ENCODE data around the gene YWHAE.

DNA sequence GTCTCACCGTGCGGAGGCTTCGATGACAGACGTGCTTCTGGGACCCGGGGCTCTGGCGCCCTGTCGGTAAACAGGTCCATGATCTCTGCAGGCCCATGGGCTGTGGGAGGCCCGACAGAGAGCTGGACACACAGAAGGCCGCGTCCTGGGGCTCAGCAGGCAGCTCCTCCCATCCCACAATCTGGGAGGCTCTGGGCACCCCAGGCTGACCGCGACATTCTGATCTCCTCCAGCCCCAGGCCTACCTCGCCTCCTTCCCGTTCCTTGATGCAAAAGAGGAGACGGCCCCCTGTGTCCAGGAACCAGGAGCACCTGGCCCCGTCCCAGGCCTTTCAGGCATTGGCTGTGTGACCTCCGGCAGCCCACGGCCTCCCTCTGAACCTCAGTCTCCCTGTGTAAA, 97.3 kb downstream of the YWHAE start:
- no peak for TF ChIP-seq POLR2AphosphoS5 (IDR thresholded peaks at IDR 0.05; ENCODE audit: low read depth, low read length)
- TF ChIP-seq, protein P1, sequence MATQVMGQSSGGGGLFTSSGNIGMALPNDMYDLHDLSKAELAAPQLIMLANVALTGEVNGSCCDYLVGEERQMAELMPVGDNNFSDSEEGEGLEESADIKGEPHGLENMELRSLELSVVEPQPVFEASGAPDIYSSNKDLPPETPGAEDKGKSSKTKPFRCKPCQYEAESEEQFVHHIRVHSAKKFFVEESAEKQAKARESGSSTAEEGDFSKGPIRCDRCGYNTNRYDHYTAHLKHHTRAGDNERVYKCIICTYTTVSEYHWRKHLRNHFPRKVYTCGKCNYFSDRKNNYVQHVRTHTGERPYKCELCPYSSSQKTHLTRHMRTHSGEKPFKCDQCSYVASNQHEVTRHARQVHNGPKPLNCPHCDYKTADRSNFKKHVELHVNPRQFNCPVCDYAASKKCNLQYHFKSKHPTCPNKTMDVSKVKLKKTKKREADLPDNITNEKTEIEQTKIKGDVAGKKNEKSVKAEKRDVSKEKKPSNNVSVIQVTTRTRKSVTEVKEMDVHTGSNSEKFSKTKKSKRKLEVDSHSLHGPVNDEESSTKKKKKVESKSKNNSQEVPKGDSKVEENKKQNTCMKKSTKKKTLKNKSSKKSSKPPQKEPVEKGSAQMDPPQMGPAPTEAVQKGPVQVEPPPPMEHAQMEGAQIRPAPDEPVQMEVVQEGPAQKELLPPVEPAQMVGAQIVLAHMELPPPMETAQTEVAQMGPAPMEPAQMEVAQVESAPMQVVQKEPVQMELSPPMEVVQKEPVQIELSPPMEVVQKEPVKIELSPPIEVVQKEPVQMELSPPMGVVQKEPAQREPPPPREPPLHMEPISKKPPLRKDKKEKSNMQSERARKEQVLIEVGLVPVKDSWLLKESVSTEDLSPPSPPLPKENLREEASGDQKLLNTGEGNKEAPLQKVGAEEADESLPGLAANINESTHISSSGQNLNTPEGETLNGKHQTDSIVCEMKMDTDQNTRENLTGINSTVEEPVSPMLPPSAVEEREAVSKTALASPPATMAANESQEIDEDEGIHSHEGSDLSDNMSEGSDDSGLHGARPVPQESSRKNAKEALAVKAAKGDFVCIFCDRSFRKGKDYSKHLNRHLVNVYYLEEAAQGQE (IDR thresholded peaks at IDR 0.05; ENCODE audit: insufficient read depth in 1 of 2, low read depth in 2 of 2, low read length in 2 of 2): no peak

Measured in PFSK-1 (cell line).